Measurements from ENCODE around the gene CD59. TPM values are rescaled to one million over a fixed set of nuclear protein-coding genes. Genes with fewer than 3 reads are reported as not detected.

CD59 gene
- total RNA-seq, 1 donor from 2014 or later = 789 TPM

- Histone ChIP-seq H3K4me1 (peaks cover 95% of the 10 kb centered on the region), H3K27ac (replicated peaks) (no peak overlapping the region)
- TF ChIP-seq, protein P1, sequence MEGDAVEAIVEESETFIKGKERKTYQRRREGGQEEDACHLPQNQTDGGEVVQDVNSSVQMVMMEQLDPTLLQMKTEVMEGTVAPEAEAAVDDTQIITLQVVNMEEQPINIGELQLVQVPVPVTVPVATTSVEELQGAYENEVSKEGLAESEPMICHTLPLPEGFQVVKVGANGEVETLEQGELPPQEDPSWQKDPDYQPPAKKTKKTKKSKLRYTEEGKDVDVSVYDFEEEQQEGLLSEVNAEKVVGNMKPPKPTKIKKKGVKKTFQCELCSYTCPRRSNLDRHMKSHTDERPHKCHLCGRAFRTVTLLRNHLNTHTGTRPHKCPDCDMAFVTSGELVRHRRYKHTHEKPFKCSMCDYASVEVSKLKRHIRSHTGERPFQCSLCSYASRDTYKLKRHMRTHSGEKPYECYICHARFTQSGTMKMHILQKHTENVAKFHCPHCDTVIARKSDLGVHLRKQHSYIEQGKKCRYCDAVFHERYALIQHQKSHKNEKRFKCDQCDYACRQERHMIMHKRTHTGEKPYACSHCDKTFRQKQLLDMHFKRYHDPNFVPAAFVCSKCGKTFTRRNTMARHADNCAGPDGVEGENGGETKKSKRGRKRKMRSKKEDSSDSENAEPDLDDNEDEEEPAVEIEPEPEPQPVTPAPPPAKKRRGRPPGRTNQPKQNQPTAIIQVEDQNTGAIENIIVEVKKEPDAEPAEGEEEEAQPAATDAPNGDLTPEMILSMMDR (IDR thresholded peaks at IDR 0.05; ENCODE audit: borderline replicate concordance) = no peak
Observed at GRCh38 chr11:33696411-33696810, 39.8 kb downstream of the CD59 start.

DNA sequence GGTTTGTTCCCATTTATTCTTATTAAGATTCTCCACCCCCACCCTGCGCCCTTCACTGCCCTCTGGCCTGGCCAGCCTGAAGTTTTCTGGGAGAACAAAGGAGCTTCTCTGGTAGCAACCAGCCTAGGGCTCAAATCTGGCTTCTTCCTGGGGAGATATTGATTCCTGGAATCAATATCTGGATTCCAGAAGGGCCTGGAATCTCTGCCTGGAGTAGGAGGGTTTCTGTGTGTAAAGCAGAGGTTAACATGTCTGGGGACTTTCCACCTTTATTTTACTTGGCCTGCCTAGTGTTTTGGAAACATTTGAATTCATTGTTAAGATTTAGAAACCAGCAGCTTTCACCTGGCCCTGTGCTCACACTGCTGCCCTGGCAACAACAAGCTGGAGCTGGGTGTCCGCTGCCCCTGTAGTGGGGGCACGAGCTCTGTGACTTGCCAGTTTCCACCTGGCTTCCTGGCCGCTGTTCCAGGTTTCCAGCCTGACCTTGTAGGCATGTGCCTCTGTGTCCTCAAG, 41.1 kb downstream of the CD59 start:
- H3K9me3 ChIP-seq (replicated peaks) = no peaks in the 10 kb centered on the region
- H3K27ac ChIP-seq (replicated peaks) = peak overlapping the region; percentile 57
- H3K4me3 ChIP-seq = no peak overlapping the region
- no peaks in the 10 kb centered on the region for H3K27me3 ChIP-seq (ENCODE audit: low read depth)
- no peaks in the 10 kb centered on the region for H3K36me3 ChIP-seq
- peak; percentile 32 for DNase-seq
- TF ChIP-seq, protein P1 (IDR thresholded peaks at IDR 0.05; ENCODE audit: borderline replicate concordance) = no peak
- intact Hi-C loops (cut with micrococcal nuclease) = no loop called here
- peaks cover 99% of the 10 kb centered on the region for H3K4me1 ChIP-seq

More at GRCh38 chr11:33696411-33696810, 39.8 kb downstream of the CD59 start:
- Histone ChIP-seq H3K4me3 (no peak overlapping the region), H3K9me3 (replicated peaks) (no peaks in the 10 kb centered on the region), H3K36me3 (no peaks in the 10 kb centered on the region), H3K27me3 (ENCODE audit: low read depth) (no peaks in the 10 kb centered on the region)
- intact Hi-C loops (cut with micrococcal nuclease) = no loop called here
- no peak for DNase-seq

GRCh38 chr11:33694346-33695050, 41.7 kb downstream of the CD59 start:
- Histone ChIP-seq H3K9me3 (replicated peaks) (no peaks in the 10 kb centered on the region), H3K4me1 (peaks cover 99% of the 10 kb centered on the region), H3K27ac (replicated peaks) (peak overlapping the region; percentile 57), H3K36me3 (no peaks in the 10 kb centered on the region), H3K27me3 (ENCODE audit: low read depth) (no peaks in the 10 kb centered on the region), H3K4me3 (no peak overlapping the region)
- TF ChIP-seq, protein P1 (IDR thresholded peaks at IDR 0.05; ENCODE audit: borderline replicate concordance) = no peak
- intact Hi-C loops (cut with micrococcal nuclease) = no loop called here
- DNase-seq = no peak

GRCh38 chr11:33692541-33692940, 43.7 kb downstream of the CD59 start:
- peak overlapping the region; percentile 93 for H3K27ac ChIP-seq (replicated peaks)
- intact Hi-C loops (cut with micrococcal nuclease) = no loop called here
- H3K36me3 ChIP-seq = no peaks in the 10 kb centered on the region
- H3K27me3 ChIP-seq (ENCODE audit: low read depth) = no peaks in the 10 kb centered on the region
- TF ChIP-seq, protein P1 (IDR thresholded peaks at IDR 0.05; ENCODE audit: borderline replicate concordance) = no peak
- H3K9me3 ChIP-seq (replicated peaks) = peaks cover 1% of the 10 kb centered on the region
- DNase-seq = no peak
- H3K4me3 ChIP-seq = peak overlapping the region; percentile 29
- H3K4me1 ChIP-seq = peaks cover 95% of the 10 kb centered on the region

- Histone ChIP-seq H3K27me3 (ENCODE audit: low read depth) (no peaks in the 10 kb centered on the region), H3K27ac (replicated peaks) (peak overlapping the region; percentile 93), H3K4me3 (peak overlapping the region; percentile 29), H3K4me1 (peaks cover 90% of the 10 kb centered on the region), H3K9me3 (replicated peaks) (peaks cover 5% of the 10 kb centered on the region), H3K36me3 (no peaks in the 10 kb centered on the region)
- TF ChIP-seq, protein P1 (IDR thresholded peaks at IDR 0.05; ENCODE audit: borderline replicate concordance) = no peak
- intact Hi-C loops (cut with micrococcal nuclease) = no loop called here
- peak; percentile 47 for DNase-seq
Observed at GRCh38 chr11:33692013-33692504, 44.2 kb downstream of the CD59 start.

All from left ventricle myocardium inferior (tissue), 1 donor.